COR-L47 (cell line): ENCODE measurements around the gene RGSL1.
A peak's percentile ranks its signal among the peaks of the same experiment; 100 is the strongest.
"Not testable (repeated sequence)": the region's sequence is repeated elsewhere in the genome, so short reads cannot be mapped to it uniquely, and the experiment has no call there.

Experiments
- DNase-seq: peaks from one replicate; lab custom pipeline; 2025; lab: John Stamatoyannopoulos, UW

RGSL1 gene

GRCh38 chr1:182446033-182446669 lies 3.8 kb upstream of the RGSL1 start:
- peak; percentile 13 for DNase-seq

GRCh38 chr1:182447124-182447523 lies 2.8 kb upstream of the RGSL1 start:
- not testable (repeated sequence) for DNase-seq

DNA sequence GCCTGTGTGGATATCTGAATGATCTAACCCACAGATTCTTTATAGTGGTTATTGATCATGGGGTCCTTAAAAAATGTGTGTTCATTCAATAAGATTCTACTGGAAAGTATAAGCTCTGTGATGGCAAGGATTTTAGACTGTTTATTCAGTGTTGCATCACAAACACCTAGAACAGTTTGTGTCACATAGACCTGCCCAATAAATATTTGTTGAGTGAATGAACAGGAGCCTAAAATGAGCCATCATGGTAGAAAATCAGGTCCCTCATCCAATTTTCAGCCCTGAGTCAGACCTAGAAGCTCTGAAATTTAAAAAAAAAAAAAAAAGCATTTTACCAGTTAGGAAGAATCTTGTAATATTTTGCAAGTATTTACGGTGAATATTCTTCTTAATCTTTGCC lies 2.3 kb upstream of the RGSL1 start:
- no peak for DNase-seq

DNA sequence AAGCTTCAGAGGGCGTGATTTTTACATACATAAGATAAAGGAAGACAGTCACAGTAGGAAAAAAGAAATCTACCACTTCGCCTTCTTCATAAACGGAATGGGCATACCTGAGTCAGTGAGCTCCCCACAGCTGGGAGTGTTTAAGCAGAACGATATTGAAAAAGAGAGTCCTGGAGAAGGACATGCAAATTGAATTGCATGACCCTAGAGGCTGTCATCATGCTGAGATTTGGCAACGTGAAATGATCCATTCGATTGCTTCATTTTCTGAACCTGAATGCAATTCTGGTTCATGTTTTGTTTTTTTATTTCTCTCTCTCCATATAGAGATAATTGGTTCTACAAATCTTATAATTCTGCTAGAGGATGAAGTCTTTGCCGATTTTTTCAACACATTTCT lies 3.7 kb downstream of the RGSL1 start:
- DNase-seq: no peak

GRCh38 chr1:182457844-182458243 lies 7.9 kb downstream of the RGSL1 start:
- no peak for DNase-seq

GRCh38 chr1:182459949-182460348 lies 10.0 kb downstream of the RGSL1 start:
- no peak for DNase-seq

DNA sequence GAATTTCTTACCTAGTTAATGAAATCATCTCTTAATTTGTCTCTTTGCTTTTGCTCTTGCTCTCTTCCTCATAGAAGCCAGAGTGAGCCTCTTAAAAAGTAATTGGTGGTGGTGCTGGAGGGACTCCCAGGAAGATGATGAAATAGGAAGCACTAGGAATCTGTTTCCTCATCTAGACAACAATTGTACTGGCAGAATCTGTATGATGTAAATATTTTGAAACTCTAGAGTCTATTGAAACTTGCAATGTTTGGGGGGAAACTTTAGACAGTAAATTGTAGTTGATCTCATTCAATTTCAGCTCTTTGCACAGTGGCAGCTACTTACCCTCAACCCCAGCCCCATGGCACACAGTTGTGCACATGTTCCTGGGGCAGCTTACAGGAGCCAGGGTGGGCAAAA lies 10.6 kb downstream of the RGSL1 start:
- no peak for DNase-seq

GRCh38 chr1:182473556-182473955 lies 23.6 kb downstream of the RGSL1 start:
- no peak for DNase-seq

DNA sequence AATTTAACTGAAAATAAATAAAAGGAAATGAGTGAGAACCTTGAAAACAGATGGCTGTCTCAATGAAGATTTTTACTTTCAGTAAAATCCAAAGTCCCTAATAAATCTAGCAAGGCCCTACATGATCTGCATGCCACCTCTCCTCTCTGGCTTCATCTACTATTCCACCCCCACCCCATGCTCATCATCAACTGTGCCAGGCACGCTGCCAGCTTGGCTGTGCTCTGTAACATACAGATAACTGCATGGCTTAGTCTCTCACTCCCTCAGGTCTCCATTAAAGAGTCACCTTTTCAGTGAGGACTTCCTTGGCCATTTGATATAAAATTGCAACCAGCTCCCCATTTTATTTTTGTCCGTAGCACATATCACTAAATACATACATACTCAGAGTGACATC lies 26.7 kb downstream of the RGSL1 start:
- DNase-seq: no peak

DNA sequence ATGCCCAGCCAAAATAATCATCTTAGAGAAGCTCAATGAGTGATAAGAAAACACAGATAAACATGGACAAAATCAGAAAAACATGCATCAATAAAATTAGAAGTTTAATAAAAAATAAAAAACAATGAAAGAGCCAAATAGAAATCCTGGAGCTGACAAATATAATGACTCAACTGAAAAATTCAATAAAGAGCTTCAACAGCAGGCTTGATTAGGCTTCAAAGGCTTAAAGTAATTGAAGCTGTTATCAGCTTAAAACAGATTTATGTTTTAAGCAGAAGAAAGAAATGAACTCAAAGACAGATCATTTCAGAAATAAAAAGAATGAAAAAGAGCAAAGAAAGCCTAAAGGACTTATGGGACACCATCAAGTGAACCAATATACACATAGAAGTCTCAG lies 28.3 kb downstream of the RGSL1 start:
- no peak for DNase-seq

GRCh38 chr1:182484067-182484466 lies 34.1 kb downstream of the RGSL1 start:
- DNase-seq: no peak

GRCh38 chr1:182484531-182485257 lies 34.7 kb downstream of the RGSL1 start:
- peak; percentile 3 for DNase-seq

DNA sequence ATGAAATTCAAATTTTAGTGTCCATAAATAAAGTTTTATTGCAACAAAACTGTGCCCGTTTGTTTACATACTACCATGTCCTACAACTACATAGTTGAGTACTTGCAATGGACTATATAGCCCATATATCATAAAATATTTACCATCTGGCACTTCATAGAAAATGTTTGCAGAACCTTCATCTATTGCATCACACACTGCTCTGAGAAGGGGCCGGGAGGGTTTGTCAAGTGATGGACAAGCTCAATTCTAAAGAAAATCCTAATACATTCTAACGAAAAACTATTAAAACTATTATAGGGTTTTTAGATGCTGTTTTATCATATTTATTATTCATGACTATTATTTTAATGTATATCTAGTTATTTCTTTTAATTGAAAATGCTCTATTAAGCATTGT lies 35.9 kb downstream of the RGSL1 start:
- DNase-seq: no peak

DNA sequence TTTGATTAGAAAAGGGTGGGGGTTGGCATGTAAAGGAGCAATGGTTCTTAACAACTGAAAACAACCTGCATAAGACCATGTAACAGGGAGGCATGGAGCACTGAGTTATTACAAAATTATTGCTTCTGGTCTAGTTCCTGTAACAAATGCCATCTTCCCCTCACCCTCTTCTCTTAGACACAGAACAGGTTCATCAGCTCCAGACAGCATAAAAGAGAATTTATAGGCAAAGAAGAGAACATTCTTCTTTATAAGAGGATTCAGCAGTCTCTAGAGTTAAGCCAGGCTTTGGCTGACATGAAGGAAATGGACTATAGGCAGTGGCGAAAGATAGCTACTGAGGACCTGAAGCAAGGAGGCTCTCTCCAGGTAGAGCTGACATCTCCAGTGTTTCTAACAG lies 38.9 kb downstream of the RGSL1 start:
- DNase-seq: no peak

DNA sequence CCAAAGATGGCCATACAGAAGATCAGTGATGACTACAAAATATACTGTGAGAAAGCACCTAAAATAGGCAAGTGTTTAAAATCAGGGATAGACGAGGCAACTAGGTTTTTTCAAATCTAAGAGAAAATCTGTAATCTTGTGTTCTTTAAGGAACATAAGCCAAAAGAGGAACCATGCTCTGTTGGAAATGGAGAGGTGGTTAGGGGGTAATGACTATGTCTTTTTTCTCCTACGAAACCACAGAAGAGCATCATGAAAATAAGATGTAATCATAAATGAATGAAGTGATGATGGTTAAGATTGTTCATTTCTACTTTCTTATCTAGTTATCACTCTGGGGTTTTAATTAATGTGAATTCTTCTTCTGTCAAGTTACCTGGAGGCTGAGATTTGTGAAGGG lies 43.1 kb downstream of the RGSL1 start:
- DNase-seq: no peak

GRCh38 chr1:182495002-182495401 lies 45.1 kb downstream of the RGSL1 start:
- DNase-seq: no peak

DNA sequence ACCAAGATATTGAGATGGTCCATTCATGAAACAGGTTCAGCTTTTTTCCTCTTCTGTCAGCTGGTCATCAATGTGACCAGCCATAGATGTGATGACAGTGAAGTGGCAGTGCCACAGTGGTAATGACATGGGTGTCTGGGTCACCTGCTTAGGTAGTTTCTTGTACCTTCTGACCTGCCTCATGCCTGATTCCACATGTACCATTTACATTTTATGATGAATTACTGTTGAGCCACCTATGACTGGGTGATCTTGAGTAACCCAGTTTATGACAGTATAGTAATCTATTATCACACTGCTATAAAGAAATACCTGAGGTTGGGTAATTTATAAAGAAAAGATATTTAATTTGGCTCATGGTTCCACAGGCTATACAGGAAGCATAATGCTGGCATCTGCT lies 45.7 kb downstream of the RGSL1 start:
- DNase-seq: no peak

DNA sequence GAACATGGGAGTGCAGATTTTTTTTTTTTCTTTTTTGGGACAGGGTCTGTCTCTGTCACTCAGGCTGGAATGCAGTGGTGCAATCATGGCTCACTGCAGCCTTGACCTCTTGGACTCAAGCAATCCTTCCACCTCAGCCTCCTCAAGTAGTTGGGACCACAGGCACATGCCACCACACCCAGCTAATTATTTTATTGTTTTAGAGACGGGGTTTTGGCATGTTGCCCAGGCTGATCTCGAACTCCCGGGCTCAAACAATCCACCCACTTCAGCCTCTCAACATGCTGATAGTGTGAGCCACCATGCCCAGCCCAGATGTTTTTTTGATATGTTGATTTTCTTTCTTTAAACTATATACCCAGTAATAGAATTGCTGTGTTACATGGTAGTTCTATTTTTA lies 57.7 kb downstream of the RGSL1 start:
- no peak for DNase-seq

DNA sequence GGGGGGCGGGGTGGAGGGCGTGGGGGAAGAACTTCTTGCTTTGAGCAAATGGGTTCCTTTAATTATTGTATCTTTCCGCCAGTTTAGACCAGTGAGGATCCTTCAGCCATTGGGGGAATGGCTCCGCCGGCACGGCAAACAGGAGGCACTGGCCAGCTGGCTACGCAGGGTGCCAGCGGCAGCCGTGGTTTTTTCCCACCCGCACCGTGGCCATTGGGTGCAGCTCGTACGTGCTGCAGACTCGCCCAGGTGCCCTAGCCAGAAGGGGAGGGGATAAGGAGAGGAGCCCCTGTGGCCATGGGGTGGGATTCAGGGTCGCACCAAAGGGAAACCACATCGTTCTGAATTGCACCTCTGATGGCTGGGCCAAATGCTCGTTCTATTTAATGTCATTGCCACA lies 65.6 kb downstream of the RGSL1 start:
- no peak for DNase-seq

GRCh38 chr1:182520736-182521135 lies 70.8 kb downstream of the RGSL1 start:
- no peak for DNase-seq

GRCh38 chr1:182525342-182525741 lies 75.4 kb downstream of the RGSL1 start:
- DNase-seq: no peak

DNA sequence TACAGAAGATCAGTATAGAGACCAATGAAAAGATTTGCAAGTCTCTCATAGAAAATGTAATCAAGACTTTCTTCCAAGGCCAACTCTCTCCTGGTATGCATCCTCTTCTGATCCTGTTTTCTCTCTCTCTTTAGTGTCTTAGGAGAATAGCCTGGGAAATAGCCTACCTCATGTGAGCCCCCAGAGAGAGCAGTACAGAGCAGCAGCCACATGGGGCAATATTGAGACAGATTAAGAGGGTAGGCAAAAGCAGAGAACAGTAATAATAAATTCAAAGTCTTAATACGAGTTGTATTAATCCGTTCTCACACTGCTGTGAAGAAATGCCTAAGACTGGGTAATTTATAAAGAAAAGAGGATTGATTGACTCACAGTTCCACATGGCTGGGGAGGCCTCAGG lies 77.7 kb downstream of the RGSL1 start:
- DNase-seq: no peak

- DNase-seq: not testable (repeated sequence)
Observed at GRCh38 chr1:182528206-182528605, 78.3 kb downstream of the RGSL1 start.

- no peak for DNase-seq
Observed at GRCh38 chr1:182533896-182534295, 84.0 kb downstream of the RGSL1 start.
